Gastroesophageal sphincter (tissue), 3 donors: ENCODE results near the gene KRTAP10-9.

Experiments used
- POLR2A ChIP-seq, 2 donors: fragments of 450-650 bp; IDR thresholded peaks; one replicate each; pipeline ENCODE4 v1.6.1; 2017; ENCODE audit warnings: antibody characterized with exemption in 2 of 2, mild to moderate bottlenecking in 2 of 2, moderate library complexity in 1 of 2
- TF ChIP-seq, protein P1 (sequence below), 4 experiments: fragments of 200-600 bp in 2 of 4; fragments of 450-650 bp in 2 of 4; sonication (generic) in 1 of 4; IDR thresholded peaks; one replicate each; pipeline ENCODE4 v1.5.1; 2017 to 2019; ENCODE audit warnings: antibody characterized with exemption in 4 of 4, mild to moderate bottlenecking in 2 of 4, moderate library complexity in 2 of 4

- TF ChIP-seq, protein P1, sequence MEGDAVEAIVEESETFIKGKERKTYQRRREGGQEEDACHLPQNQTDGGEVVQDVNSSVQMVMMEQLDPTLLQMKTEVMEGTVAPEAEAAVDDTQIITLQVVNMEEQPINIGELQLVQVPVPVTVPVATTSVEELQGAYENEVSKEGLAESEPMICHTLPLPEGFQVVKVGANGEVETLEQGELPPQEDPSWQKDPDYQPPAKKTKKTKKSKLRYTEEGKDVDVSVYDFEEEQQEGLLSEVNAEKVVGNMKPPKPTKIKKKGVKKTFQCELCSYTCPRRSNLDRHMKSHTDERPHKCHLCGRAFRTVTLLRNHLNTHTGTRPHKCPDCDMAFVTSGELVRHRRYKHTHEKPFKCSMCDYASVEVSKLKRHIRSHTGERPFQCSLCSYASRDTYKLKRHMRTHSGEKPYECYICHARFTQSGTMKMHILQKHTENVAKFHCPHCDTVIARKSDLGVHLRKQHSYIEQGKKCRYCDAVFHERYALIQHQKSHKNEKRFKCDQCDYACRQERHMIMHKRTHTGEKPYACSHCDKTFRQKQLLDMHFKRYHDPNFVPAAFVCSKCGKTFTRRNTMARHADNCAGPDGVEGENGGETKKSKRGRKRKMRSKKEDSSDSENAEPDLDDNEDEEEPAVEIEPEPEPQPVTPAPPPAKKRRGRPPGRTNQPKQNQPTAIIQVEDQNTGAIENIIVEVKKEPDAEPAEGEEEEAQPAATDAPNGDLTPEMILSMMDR (IDR thresholded peaks at IDR 0.05): no peak
- no peak for TF ChIP-seq POLR2A (IDR thresholded peaks at IDR 0.05)
Measured at GRCh38 chr21:44630440-44630839, 3.5 kb downstream of the KRTAP10-9 start.
